ENCODE measurements around the gene PRKRIP1. TPM values are rescaled to one million over a fixed set of nuclear protein-coding genes. Genes with fewer than 3 reads are reported as not detected.
"Not testable (repeated sequence)": the region's sequence is repeated elsewhere in the genome, so short reads cannot be mapped to it uniquely, and the experiment has no call there.

Gene PRKRIP1
- polyA plus RNA-seq, 6 donors from 2014 or later = 13.1 to 28.6 (median 17.4) TPM

GRCh38 chr7:102444961-102445673 lies 49.0 kb downstream of the PRKRIP1 start:
- H3K36me3 Mint-ChIP-seq = peaks cover 0 to 15% of the 10 kb centered on the region in 2 donors
- H3K27me3 Mint-ChIP-seq = no peaks in the 10 kb centered on the region
- peak; percentile 56 for DNase-seq
- H3K4me3 Mint-ChIP-seq = peak overlapping the region; percentile 49 to 88 (median 74)
- H3K9me3 Mint-ChIP-seq = peaks cover 0 to 2% (median 0%) of the 10 kb centered on the region in 7 donors
- peaks cover 35 to 55% (median 39%) of the 10 kb centered on the region in 3 donors for H3K4me1 Mint-ChIP-seq
- peak overlapping the region; percentile 94 to 99 (median 98) for H3K27ac Mint-ChIP-seq
- peak; percentile 18 to 48 for ATAC-seq (ENCODE audit: low read depth in 2 of 2)

GRCh38 chr7:102445674-102446071 lies 49.5 kb downstream of the PRKRIP1 start:
- peak overlapping the region in 5 of 8 donors; percentile 66 to 80 (median 74) for H3K4me3 Mint-ChIP-seq
- H3K27ac Mint-ChIP-seq = peak overlapping the region in 5 of 6 donors; percentile 47 to 99 (median 94)
- peaks cover 0 to 15% of the 10 kb centered on the region in 2 donors for H3K36me3 Mint-ChIP-seq
- ATAC-seq (ENCODE audit: low read depth in 2 of 2) (no peak), DNase-seq (no peak)
- no peaks in the 10 kb centered on the region for H3K27me3 Mint-ChIP-seq
- H3K9me3 Mint-ChIP-seq = peaks cover 0 to 2% (median 0%) of the 10 kb centered on the region in 7 donors
- peaks cover 39 to 58% (median 44%) of the 10 kb centered on the region in 3 donors for H3K4me1 Mint-ChIP-seq

- H3K4me1 Mint-ChIP-seq = peaks cover 36 to 55% (median 37%) of the 10 kb centered on the region in 3 donors
- H3K4me3 Mint-ChIP-seq = peak overlapping the region in 3 of 8 donors; percentile 10 to 80 (median 74)
- no peak for ATAC-seq (ENCODE audit: low read depth in 2 of 2)
- no peaks in the 10 kb centered on the region for H3K27me3 Mint-ChIP-seq
- no peak for DNase-seq
- peaks cover 0 to 2% (median 0%) of the 10 kb centered on the region in 7 donors for H3K9me3 Mint-ChIP-seq
- peaks cover 0 to 15% of the 10 kb centered on the region in 2 donors for H3K36me3 Mint-ChIP-seq
- H3K27ac Mint-ChIP-seq = peak overlapping the region in 2 of 6 donors; percentile 67 to 99
Measured at GRCh38 chr7:102446387-102447156, 50.4 kb downstream of the PRKRIP1 start.

- Mint-ChIP-seq H3K4me3 (no peak overlapping the region), H3K27ac (peak overlapping the region in 3 of 6 donors; percentile 6 to 34 (median 11)), H3K4me1 (peaks cover 30 to 50% (median 32%) of the 10 kb centered on the region in 3 donors), H3K9me3 (peaks cover 0 to 2% (median 0%) of the 10 kb centered on the region in 7 donors), H3K36me3 (peaks cover 0 to 15% of the 10 kb centered on the region in 2 donors), H3K27me3 (no peaks in the 10 kb centered on the region)
- DNase-seq (no peak), ATAC-seq (ENCODE audit: low read depth in 2 of 2) (no peak)
Measured at GRCh38 chr7:102447311-102447710, 51.1 kb downstream of the PRKRIP1 start.

- H3K4me1 Mint-ChIP-seq = peaks cover 21 to 36% (median 27%) of the 10 kb centered on the region in 3 donors
- no peaks in the 10 kb centered on the region for H3K9me3 Mint-ChIP-seq
- no peaks in the 10 kb centered on the region for H3K27me3 Mint-ChIP-seq
- DNase-seq = no peak
- H3K36me3 Mint-ChIP-seq = peaks cover 0 to 15% of the 10 kb centered on the region in 2 donors
- H3K27ac Mint-ChIP-seq = peak overlapping the region in 2 of 6 donors; percentile 22 to 83
- H3K4me3 Mint-ChIP-seq = no peak overlapping the region
- ATAC-seq (ENCODE audit: low read depth in 2 of 2) = no peak
Measured at GRCh38 chr7:102449136-102449535, 53.0 kb downstream of the PRKRIP1 start.

GRCh38 chr7:102450242-102450641 lies 54.1 kb downstream of the PRKRIP1 start:
- Mint-ChIP-seq H3K27me3 (no peaks in the 10 kb centered on the region), H3K4me1 (peaks cover 20 to 27% (median 25%) of the 10 kb centered on the region in 3 donors), H3K27ac (peak overlapping the region in 4 of 6 donors; percentile 23 to 90 (median 52)), H3K4me3 (peak overlapping the region in 3 of 8 donors; percentile 6 to 56 (median 47)), H3K9me3 (no peaks in the 10 kb centered on the region), H3K36me3 (peaks cover 0 to 15% of the 10 kb centered on the region in 2 donors)
- ATAC-seq (ENCODE audit: low read depth in 2 of 2) = peak; percentile 92 to 98
- DNase-seq = peak; percentile 50

- peaks cover 11 to 18% (median 14%) of the 10 kb centered on the region in 3 donors for H3K4me1 Mint-ChIP-seq
- H3K27ac Mint-ChIP-seq = no peak overlapping the region
- no peaks in the 10 kb centered on the region for H3K9me3 Mint-ChIP-seq
- H3K36me3 Mint-ChIP-seq = peaks cover 0 to 6% of the 10 kb centered on the region in 2 donors
- H3K27me3 Mint-ChIP-seq = no peaks in the 10 kb centered on the region
- DNase-seq (no peak), ATAC-seq (ENCODE audit: low read depth in 2 of 2) (no peak)
- H3K4me3 Mint-ChIP-seq = no peak overlapping the region
Measured at GRCh38 chr7:102451371-102452054, 55.4 kb downstream of the PRKRIP1 start.

GRCh38 chr7:102452451-102452850 lies 56.3 kb downstream of the PRKRIP1 start:
- Mint-ChIP-seq H3K27ac (peak overlapping the region in 1 of 6 donors; percentile 74), H3K4me1 (peaks cover 7 to 22% (median 11%) of the 10 kb centered on the region in 3 donors), H3K4me3 (no peak overlapping the region), H3K36me3 (peaks cover 0 to 6% of the 10 kb centered on the region in 2 donors), H3K27me3 (no peaks in the 10 kb centered on the region), H3K9me3 (no peaks in the 10 kb centered on the region)
- DNase-seq = no peak
- ATAC-seq (ENCODE audit: low read depth in 2 of 2) = no peak

- DNase-seq = no peak
- Mint-ChIP-seq H3K4me1 (peaks cover 7 to 22% (median 11%) of the 10 kb centered on the region in 3 donors), H3K36me3 (peaks cover 0 to 6% of the 10 kb centered on the region in 2 donors), H3K9me3 (no peaks in the 10 kb centered on the region), H3K27ac (peak overlapping the region in 1 of 6 donors; percentile 67), H3K27me3 (no peaks in the 10 kb centered on the region), H3K4me3 (no peak overlapping the region)
- no peak for ATAC-seq (ENCODE audit: low read depth in 2 of 2)
Measured at GRCh38 chr7:102453319-102453718, 57.2 kb downstream of the PRKRIP1 start.

GRCh38 chr7:102454468-102454867 lies 58.3 kb downstream of the PRKRIP1 start:
- Mint-ChIP-seq H3K4me1 (peaks cover 7 to 20% (median 11%) of the 10 kb centered on the region in 3 donors), H3K27ac (peak overlapping the region in 1 of 6 donors; percentile 75), H3K4me3 (no peak overlapping the region), H3K9me3 (no peaks in the 10 kb centered on the region), H3K27me3 (no peaks in the 10 kb centered on the region), H3K36me3 (peaks cover 0 to 6% of the 10 kb centered on the region in 2 donors)
- ATAC-seq (ENCODE audit: low read depth in 2 of 2) (no peak), DNase-seq (no peak)

GRCh38 chr7:102454932-102455331 lies 58.8 kb downstream of the PRKRIP1 start:
- Mint-ChIP-seq H3K27ac (peak overlapping the region in 2 of 6 donors; percentile 75 to 94), H3K4me3 (peak overlapping the region in 1 of 8 donors; percentile 66), H3K4me1 (peaks cover 7 to 20% (median 11%) of the 10 kb centered on the region in 3 donors)
- not testable (repeated sequence) for ATAC-seq (ENCODE audit: low read depth in 2 of 2); H3K9me3 Mint-ChIP-seq; H3K36me3 Mint-ChIP-seq; DNase-seq; H3K27me3 Mint-ChIP-seq

- Mint-ChIP-seq H3K27ac (peak overlapping the region in 2 of 6 donors; percentile 39 to 65), H3K36me3 (peaks cover 0 to 6% of the 10 kb centered on the region in 2 donors), H3K27me3 (no peaks in the 10 kb centered on the region), H3K9me3 (no peaks in the 10 kb centered on the region), H3K4me1 (peaks cover 4 to 18% (median 8%) of the 10 kb centered on the region in 3 donors), H3K4me3 (no peak overlapping the region)
- ATAC-seq (ENCODE audit: low read depth in 2 of 2) (no peak), DNase-seq (no peak)
Measured at GRCh38 chr7:102455596-102455995, 59.4 kb downstream of the PRKRIP1 start.

- Mint-ChIP-seq H3K27ac (peak overlapping the region in 3 of 6 donors; percentile 36 to 80 (median 57)), H3K4me3 (no peak overlapping the region), H3K9me3 (no peaks in the 10 kb centered on the region), H3K27me3 (no peaks in the 10 kb centered on the region), H3K4me1 (peaks cover 7 to 17% (median 10%) of the 10 kb centered on the region in 3 donors), H3K36me3 (peaks cover 0 to 6% of the 10 kb centered on the region in 2 donors)
- no peak for ATAC-seq (ENCODE audit: low read depth in 2 of 2)
- DNase-seq = no peak
Measured at GRCh38 chr7:102456327-102456726, 60.2 kb downstream of the PRKRIP1 start.

Measured in naive B cell (primary cell).